ENCODE results near the gene FNDC8.
"Not testable (repeated sequence)": the region's sequence is repeated elsewhere in the genome, so short reads cannot be mapped to it uniquely, and the experiment has no call there.

Gene FNDC8

DNA sequence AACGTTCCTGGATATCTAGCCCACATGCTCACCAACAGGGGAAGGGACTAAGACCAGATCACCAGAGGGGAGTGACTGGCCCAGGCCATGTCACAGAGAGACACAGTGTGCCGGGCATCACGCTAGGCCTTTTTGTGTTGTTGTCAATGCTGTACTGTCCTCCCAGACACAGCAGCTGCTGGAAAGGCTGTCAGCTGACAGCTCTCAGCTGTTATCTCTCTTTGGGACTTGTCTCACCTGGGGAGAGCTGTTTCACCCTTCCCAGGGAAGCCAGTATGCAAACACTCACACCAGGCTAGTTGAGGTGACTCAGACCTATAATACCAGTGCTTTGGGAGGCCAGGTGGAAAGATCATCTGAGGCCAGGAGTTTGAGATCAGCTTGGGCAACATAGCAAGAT lies 45.6 kb downstream of the FNDC8 start:
- H3K4me3 ChIP-seq (ENCODE audit: control insufficient read depth, low read depth, low read length) = no peak overlapping the region
- no peak for DNase-seq (ENCODE audit: low read depth)
- no peak for TF ChIP-seq CTCF (IDR thresholded peaks at IDR 0.05; ENCODE audit: control insufficient read depth, insufficient read depth, low read depth, low read length, missing control alignments)

- no peak overlapping the region for H3K4me3 ChIP-seq (ENCODE audit: control insufficient read depth, low read depth, low read length)
- no peak for DNase-seq (ENCODE audit: low read depth)
- TF ChIP-seq CTCF (IDR thresholded peaks at IDR 0.05; ENCODE audit: control insufficient read depth, insufficient read depth, low read depth, low read length, missing control alignments) = no peak
These were observed 46.3 kb downstream of the FNDC8 start for GRCh38 chr17:35167666-35168065.

GRCh38 chr17:35169835-35170363 lies 48.5 kb downstream of the FNDC8 start:
- DNase-seq (ENCODE audit: low read depth) = no peak
- TF ChIP-seq CTCF (IDR thresholded peaks at IDR 0.05; ENCODE audit: control insufficient read depth, insufficient read depth, low read depth, low read length, missing control alignments) = no peak

DNA sequence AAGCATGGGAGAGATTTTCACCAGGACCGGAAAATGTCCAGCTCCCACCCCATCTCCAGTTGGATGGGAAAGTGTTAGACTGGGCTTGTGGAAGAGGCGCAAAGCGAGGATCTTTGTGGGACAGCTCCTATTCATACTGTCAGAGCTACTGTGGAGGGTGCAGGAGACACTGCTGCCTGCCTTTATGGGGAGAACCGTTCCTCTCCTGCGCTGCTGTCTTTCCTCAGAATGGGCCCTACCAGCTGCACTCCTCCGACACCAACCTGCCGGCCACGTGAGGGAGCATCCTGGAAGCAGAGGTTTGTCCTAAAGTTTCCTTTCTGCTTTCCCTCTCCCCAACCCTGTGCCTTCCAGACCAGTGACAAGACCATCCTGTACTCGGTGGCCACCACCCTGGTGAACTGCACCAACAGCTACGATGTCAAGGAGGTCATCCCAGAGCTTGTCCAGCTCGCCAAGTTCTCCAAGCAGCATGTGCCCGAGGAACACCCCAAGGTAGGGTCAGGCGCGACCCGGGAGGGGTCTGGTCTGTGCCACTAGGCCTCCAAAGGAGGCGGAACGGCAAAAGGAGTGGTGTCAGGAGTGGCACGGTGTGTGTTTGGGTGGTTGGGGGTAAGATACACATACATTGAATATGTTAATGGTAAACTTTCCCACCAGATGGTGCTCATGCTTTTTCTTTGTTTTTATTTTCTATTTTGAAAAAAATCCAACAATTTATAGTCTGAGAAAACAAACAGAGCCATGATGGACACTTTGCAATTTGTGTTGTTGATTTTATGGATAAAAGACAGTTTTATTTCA lies 49.8 kb downstream of the FNDC8 start:
- no peak overlapping the region for H3K4me3 ChIP-seq (ENCODE audit: control insufficient read depth, low read depth, low read length)
- peak; percentile 32 for TF ChIP-seq CTCF (IDR thresholded peaks at IDR 0.05; ENCODE audit: control insufficient read depth, insufficient read depth, low read depth, low read length, missing control alignments)
- DNase-seq (ENCODE audit: low read depth) = no peak

More at GRCh38 chr17:35169835-35170363, 48.5 kb downstream of the FNDC8 start:
- no peak overlapping the region for H3K4me3 ChIP-seq (ENCODE audit: control insufficient read depth, low read depth, low read length)

DNA sequence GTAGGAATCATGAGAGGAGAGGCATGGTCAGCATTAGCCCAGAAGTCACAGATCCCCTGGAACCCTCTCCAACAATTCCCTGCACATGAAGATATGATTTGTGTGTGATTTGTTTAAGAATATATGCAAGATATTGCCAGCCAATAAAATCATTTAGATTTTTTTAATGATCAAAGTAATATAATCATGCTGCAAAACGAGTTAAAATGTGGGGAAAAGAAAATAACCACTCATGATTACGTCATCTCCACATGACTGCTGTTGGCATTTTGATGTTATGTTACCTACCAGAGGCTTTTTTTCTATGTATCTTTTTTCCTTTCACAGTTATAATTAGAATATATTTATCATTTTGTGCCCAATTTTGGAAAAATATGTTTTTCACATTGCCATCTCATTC lies 50.4 kb downstream of the FNDC8 start:
- DNase-seq (ENCODE audit: low read depth) = no peak
- no peak overlapping the region for H3K4me3 ChIP-seq (ENCODE audit: control insufficient read depth, low read depth, low read length)
- TF ChIP-seq CTCF (IDR thresholded peaks at IDR 0.05; ENCODE audit: control insufficient read depth, insufficient read depth, low read depth, low read length, missing control alignments) = no peak

GRCh38 chr17:35172321-35172720 lies 50.9 kb downstream of the FNDC8 start:
- H3K4me3 ChIP-seq (ENCODE audit: control insufficient read depth, low read depth, low read length); DNase-seq (ENCODE audit: low read depth): not testable (repeated sequence)

GRCh38 chr17:35174835-35175334 lies 53.5 kb downstream of the FNDC8 start:
- TF ChIP-seq CTCF (IDR thresholded peaks at IDR 0.05; ENCODE audit: control insufficient read depth, insufficient read depth, low read depth, low read length, missing control alignments) = no peak
- H3K4me3 ChIP-seq (ENCODE audit: control insufficient read depth, low read depth, low read length) = no peak overlapping the region
- DNase-seq (ENCODE audit: low read depth) = no peak

Measured in AG09309 (cell line).